Epithelial cell of esophagus (primary cell): ENCODE measurements around the gene SIAH1.

ENCODE experiments used
- DNase-seq: peaks from one replicate; pipeline ENCODE4 v3.0.0; 2010; ENCODE audit warnings: low read depth
- H3K4me3 ChIP-seq: 2 replicates; pipeline ENCODE4 v1.5.1; 2011; ENCODE audit warnings: mild to moderate bottlenecking, low read length, control low read depth
- CTCF ChIP-seq: IDR thresholded peaks from 2 replicates; pipeline ENCODE4 v1.5.1; 2011; ENCODE audit warnings: low read depth, mild to moderate bottlenecking, low read length, control low read depth, inconsistent platforms; ENCODE audit not compliant: insufficient read depth; ENCODE audit errors: missing control alignments

SIAH1 gene

DNA sequence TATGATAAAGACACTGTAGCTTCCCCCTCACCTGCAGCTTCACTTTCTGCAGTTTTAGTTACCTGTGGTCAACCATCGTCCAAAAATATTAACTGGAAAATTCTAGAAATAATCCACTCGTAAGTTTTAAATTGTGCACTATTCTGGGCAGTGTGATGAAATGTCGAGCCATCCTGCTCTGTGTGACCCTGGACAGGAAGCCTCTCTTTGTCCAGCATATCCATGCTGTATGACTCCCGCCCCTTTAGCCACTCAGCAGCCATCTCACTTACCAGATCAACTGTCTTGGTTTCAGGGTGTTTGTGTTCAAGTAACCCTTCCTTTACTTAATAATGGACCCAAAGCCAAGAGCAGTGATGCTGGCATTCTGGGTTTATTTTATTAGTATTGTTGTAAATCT, 56.1 kb downstream of the SIAH1 start:
- H3K4me3 ChIP-seq = no peak overlapping the region
- TF ChIP-seq CTCF = no peak
- DNase-seq = no peak

DNA sequence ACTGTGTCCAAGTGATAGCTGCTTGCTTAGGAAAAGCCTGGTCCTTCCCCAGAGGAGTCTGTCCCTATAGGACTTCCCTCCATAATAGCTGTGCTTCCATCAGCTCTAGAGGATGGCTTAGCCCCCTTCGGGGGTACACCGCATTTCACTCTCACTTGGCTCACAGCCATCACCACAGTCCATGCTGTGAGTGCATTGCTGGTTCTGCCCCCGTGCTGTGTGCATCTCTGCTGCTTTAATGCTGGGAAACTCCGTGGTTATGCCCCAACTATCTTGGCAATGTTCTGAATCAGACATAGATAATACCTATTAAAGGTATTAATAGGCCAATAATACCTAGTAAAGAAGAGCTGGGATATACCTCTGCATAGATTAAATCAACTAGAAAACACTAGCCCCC, 58.3 kb downstream of the SIAH1 start:
- DNase-seq = no peak
- H3K4me3 ChIP-seq = no peak overlapping the region
- TF ChIP-seq CTCF = no peak

DNA sequence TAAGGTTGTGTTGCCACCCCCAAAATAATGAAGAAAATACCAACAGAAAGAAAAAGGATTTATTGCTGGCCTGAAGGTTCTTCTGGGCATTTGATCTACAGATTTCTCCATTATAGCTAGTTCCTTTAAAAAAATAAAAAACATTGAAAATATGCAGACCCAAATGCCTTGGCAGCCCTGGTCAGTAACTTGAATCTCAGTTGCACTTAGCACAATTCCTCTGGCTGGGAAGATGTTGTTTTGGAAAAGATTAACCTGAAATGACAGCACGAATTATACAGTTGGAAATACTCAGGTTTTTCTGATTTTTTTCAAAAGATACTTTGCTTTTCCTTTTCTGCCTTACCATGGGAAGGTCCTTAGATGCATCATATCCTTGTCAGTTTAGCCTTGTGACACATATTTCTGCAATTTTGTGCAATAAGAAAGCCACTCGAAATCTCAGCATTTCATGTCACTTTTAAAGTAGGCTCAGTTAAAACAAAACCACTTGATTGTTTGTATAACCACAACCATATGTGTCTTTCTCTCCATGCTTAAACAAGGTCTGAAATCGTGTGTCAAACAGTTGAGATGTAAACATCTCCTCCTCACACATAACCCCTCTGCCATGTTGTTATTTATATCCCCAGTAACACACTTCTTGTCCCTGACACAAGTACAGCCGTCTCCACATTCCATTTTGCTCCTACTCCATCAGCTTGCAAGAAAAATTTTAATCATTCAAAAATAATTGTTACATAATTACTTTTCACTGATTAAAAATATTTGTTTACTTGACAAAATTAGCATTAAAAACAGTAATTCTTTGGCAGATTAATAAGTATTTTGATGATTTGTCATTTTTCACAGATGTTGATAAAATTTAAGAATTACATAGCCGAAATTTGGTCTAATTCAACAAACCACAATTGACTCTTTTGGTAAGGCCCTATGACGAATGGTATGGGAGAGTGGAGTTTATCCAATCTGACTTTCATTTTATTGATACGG, 61.1 kb downstream of the SIAH1 start:
- H3K4me3 ChIP-seq = no peak overlapping the region
- TF ChIP-seq CTCF = no peak
- DNase-seq = no peak

DNA sequence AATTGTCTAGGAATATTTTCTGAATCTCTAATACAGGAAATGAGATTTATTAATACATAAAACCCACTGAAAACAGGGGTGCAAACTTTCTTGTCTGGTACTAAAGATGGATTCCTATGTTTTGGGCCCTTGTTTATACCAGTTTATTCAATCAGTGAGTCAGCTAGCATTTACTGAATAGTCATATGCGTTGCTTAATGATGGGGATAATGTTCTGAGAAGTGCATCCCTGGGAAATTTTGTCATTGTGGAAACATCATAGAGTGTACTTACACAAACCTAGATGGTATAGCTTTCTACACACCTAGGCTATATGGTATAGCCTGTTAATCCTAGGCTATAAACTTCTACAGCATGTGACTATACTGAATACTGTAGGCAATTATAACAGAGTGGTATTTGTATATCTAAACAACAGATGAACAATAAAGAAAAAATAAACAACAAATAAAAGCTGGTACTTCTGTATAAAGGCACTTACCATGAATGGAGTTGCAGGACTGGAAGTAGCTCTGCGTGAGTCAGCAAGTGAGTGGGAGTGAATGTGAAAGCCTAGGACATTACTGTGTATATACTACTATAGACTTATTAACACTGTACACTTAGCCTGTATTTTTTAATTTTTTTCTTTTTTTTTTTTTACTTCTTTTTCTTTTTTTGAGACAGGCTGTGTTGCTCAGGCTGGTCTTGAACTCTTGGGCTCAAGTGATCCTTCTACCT, 63.7 kb downstream of the SIAH1 start:
- no peak for TF ChIP-seq CTCF
- peak; percentile 68 for DNase-seq
- H3K4me3 ChIP-seq = no peak overlapping the region

GRCh38 chr16:48318630-48319029, 66.6 kb downstream of the SIAH1 start:
- no peak for TF ChIP-seq CTCF
- no peak overlapping the region for H3K4me3 ChIP-seq
- DNase-seq = no peak

GRCh38 chr16:48317614-48318315, 67.4 kb downstream of the SIAH1 start:
- no peak for TF ChIP-seq CTCF
- no peak overlapping the region for H3K4me3 ChIP-seq
- peak; percentile 43 for DNase-seq
